H9 (cell line): ENCODE measurements around the gene DYNC2LI1. TPM values are rescaled to one million over a fixed set of nuclear protein-coding genes. Genes with fewer than 3 reads are reported as not detected.

ENCODE experiments used
- DNase-seq: peaks from one replicate; pipeline ENCODE4 v3.0.0-alpha.2; 2017
- H2AFZ ChIP-seq: one replicate; pipeline ENCODE4 v1.6.1; 2013; ENCODE audit warnings: mild to moderate bottlenecking, low read length, control low read depth, moderate library complexity
- H2AK5ac ChIP-seq: 2 replicates; pipeline ENCODE4 v1.6.1; 2013; ENCODE audit warnings: low read length, control low read depth, mixed read lengths; ENCODE audit not compliant: insufficient read length
- H2BK120ac ChIP-seq: one replicate; pipeline ENCODE4 v1.6.1; 2013; ENCODE audit warnings: low read depth, mild to moderate bottlenecking, low read length, control low read depth, inconsistent platforms; ENCODE audit not compliant: poor library complexity, severe bottlenecking
- H2BK12ac ChIP-seq: 2 replicates; pipeline ENCODE4 v1.6.1; 2013; ENCODE audit warnings: low read length, control low read depth, mixed read lengths, low read depth; ENCODE audit not compliant: insufficient read length
- H2BK15ac ChIP-seq: 2 replicates; pipeline ENCODE4 v1.6.1; 2013; ENCODE audit warnings: low read depth, low read length, control low read depth
- H2BK20ac ChIP-seq: one replicate; pipeline ENCODE4 v1.6.1; 2013; ENCODE audit warnings: low read depth, mild to moderate bottlenecking, low read length, control low read depth, inconsistent platforms; ENCODE audit not compliant: poor library complexity, severe bottlenecking
- H2BK5ac ChIP-seq: 2 replicates; pipeline ENCODE4 v1.6.1; 2013; ENCODE audit warnings: low read length, control low read depth, mixed read lengths; ENCODE audit not compliant: insufficient read length
- H3K14ac ChIP-seq: 2 replicates; pipeline ENCODE4 v1.6.1; 2013; ENCODE audit warnings: low read length, control low read depth; ENCODE audit not compliant: insufficient read depth
- H3K18ac ChIP-seq: 2 replicates; pipeline ENCODE4 v1.6.1; 2013; ENCODE audit warnings: low read depth, mild to moderate bottlenecking, mixed read lengths, low read length, control low read depth; ENCODE audit not compliant: insufficient read length
- H3K23ac ChIP-seq: 2 replicates; pipeline ENCODE4 v1.6.1; 2013; ENCODE audit warnings: low read length, control low read depth, mixed read lengths, low read depth; ENCODE audit not compliant: insufficient read length
- H3K23me2 ChIP-seq: 2 replicates; pipeline ENCODE4 v1.6.1; 2013; ENCODE audit warnings: low read depth, mild to moderate bottlenecking, mixed read lengths, low read length, control low read depth; ENCODE audit not compliant: insufficient read length, poor library complexity, severe bottlenecking
- H3K27ac ChIP-seq: 2 replicates; pipeline ENCODE4 v1.5.1; 2013; ENCODE audit warnings: low read length, control low read depth, mixed read lengths, low read depth; ENCODE audit not compliant: insufficient read length
- H3K27me3 ChIP-seq: 2 replicates; pipeline ENCODE4 v1.6.1; 2013; ENCODE audit warnings: low read length, control low read depth, inconsistent platforms; ENCODE audit not compliant: insufficient read depth
- H3K4ac ChIP-seq: 2 replicates; pipeline ENCODE4 v1.6.1; 2013; ENCODE audit warnings: low read depth, mild to moderate bottlenecking, control low read depth, inconsistent platforms, low read length, moderate library complexity
- H3K4me1 ChIP-seq: 2 replicates; pipeline ENCODE4 v1.6.1; 2013; ENCODE audit warnings: low read length, control low read depth, inconsistent platforms; ENCODE audit not compliant: insufficient read depth
- H3K4me2 ChIP-seq: 2 replicates; pipeline ENCODE4 v1.6.1; 2013; ENCODE audit warnings: low read length, control low read depth, mixed read lengths; ENCODE audit not compliant: insufficient read length, insufficient read depth
- H3K56ac ChIP-seq: 2 replicates; pipeline ENCODE4 v1.6.1; 2013; ENCODE audit warnings: low read depth, mild to moderate bottlenecking, mixed read lengths, low read length, control low read depth; ENCODE audit not compliant: insufficient read length
- H3K79me1 ChIP-seq: 2 replicates; pipeline ENCODE4 v1.6.1; 2013; ENCODE audit warnings: low read depth, mild to moderate bottlenecking, moderate library complexity, low read length, control low read depth, inconsistent platforms; ENCODE audit not compliant: insufficient read depth, poor library complexity, severe bottlenecking
- H3K79me2 ChIP-seq: 2 replicates; pipeline ENCODE4 v1.6.1; 2013; ENCODE audit warnings: low read length, control low read depth, inconsistent platforms; ENCODE audit not compliant: insufficient read depth
- H3K9ac ChIP-seq: 2 replicates; pipeline ENCODE4 v1.6.1; 2013; ENCODE audit warnings: low read length, control low read depth, mixed read lengths; ENCODE audit not compliant: insufficient read length; ENCODE audit errors: extremely low read depth
- H3K9me3 ChIP-seq: one replicate; pipeline ENCODE4 v1.6.1; 2013; ENCODE audit warnings: low read depth, low read length, inconsistent platforms; ENCODE audit not compliant: control insufficient read depth
- H3T11ph ChIP-seq: one replicate; pipeline ENCODE4 v1.6.1; 2013; ENCODE audit warnings: mild to moderate bottlenecking, low read length, control low read depth, inconsistent platforms
- H4K20me1 ChIP-seq: one replicate; pipeline ENCODE4 v1.6.1; 2013; ENCODE audit not compliant: control insufficient read depth, insufficient read length, insufficient read depth
- H4K5ac ChIP-seq: 2 replicates; pipeline ENCODE4 v1.6.1; 2013; ENCODE audit warnings: low read depth, mild to moderate bottlenecking, mixed read lengths, low read length, control low read depth; ENCODE audit not compliant: insufficient read length
- H4K8ac ChIP-seq: replicated peaks from 2 replicates; pipeline ENCODE4 v1.6.1; 2013; ENCODE audit warnings: low read length, control low read depth, mixed read lengths, low read depth; ENCODE audit not compliant: insufficient read length
- H4K91ac ChIP-seq: 2 replicates; pipeline ENCODE4 v1.6.1; 2013; ENCODE audit warnings: low read depth, mild to moderate bottlenecking, moderate library complexity, mixed read lengths, low read length, control low read depth; ENCODE audit not compliant: insufficient read length
- H3K27ac Mint-ChIP-seq, 3 experiments: 2 replicates in 2 of 3; 3 replicates in 1 of 3; pipeline ENCODE4 v1.8.0; 2020 to 2021; ENCODE audit warnings: mixed read lengths in 3 of 3, mild to moderate bottlenecking in 1 of 3, moderate library complexity in 1 of 3
- H3K27me3 Mint-ChIP-seq: 2 replicates; pipeline ENCODE4 v1.8.0; 2021; ENCODE audit warnings: low read depth, mild to moderate bottlenecking, moderate library complexity, mixed read lengths
- H3K36me3 Mint-ChIP-seq, 3 experiments: 2 replicates in 2 of 3; 3 replicates in 1 of 3; pipeline ENCODE4 v1.8.0; 2020 to 2021; ENCODE audit warnings: low read depth in 3 of 3, mixed read lengths in 3 of 3; ENCODE audit not compliant: insufficient read depth in 1 of 3
- H3K4me1 Mint-ChIP-seq, 2 experiments: 2 replicates each; pipeline ENCODE4 v1.8.0; 2020; ENCODE audit warnings: mixed read lengths in 2 of 2
- H3K4me3 Mint-ChIP-seq, 2 experiments: 2 replicates in 1 of 2; 3 replicates in 1 of 2; pipeline ENCODE4 v1.8.0; 2020 to 2021; ENCODE audit warnings: mild to moderate bottlenecking in 2 of 2, mixed read lengths in 2 of 2, moderate library complexity in 1 of 2
- H3K9me3 Mint-ChIP-seq, 2 experiments: 2 replicates in 1 of 2; 3 replicates in 1 of 2; pipeline ENCODE4 v1.8.0; 2020; ENCODE audit warnings: mild to moderate bottlenecking in 2 of 2, mixed read lengths in 2 of 2, moderate library complexity in 1 of 2
- WGBS: extraction: QIAGEN DNeasy Blood & Tissue Kit; methylation state at CpG from one replicate; pipeline ENCODE4 v1.1.7; 2013; ENCODE audit warnings: missing lambda C conversion rate, low lambda C conversion rate, mixed read lengths; ENCODE audit not compliant: insufficient read length; ENCODE audit errors: extremely low coverage; 5-methylcytosine and 5-hydroxymethylcytosine counted together
- total RNA-seq: library from RNA; stranded (reverse); gene quantifications from 2 replicates; pipeline ENCODE4 v1.2.1, GENCODE V29; 2021
- TF ChIP-seq, protein P1 (sequence below): fragments of 200-600 bp; sonication (generic); conservative IDR thresholded peaks from 3 replicates; pipeline ENCODE4 v1.8.0; 2021; ENCODE audit warnings: antibody characterized with exemption, mild to moderate bottlenecking

The DYNC2LI1 gene
- total RNA-seq, 1 experiment from 2014 or later = 8.5 TPM

DNA sequence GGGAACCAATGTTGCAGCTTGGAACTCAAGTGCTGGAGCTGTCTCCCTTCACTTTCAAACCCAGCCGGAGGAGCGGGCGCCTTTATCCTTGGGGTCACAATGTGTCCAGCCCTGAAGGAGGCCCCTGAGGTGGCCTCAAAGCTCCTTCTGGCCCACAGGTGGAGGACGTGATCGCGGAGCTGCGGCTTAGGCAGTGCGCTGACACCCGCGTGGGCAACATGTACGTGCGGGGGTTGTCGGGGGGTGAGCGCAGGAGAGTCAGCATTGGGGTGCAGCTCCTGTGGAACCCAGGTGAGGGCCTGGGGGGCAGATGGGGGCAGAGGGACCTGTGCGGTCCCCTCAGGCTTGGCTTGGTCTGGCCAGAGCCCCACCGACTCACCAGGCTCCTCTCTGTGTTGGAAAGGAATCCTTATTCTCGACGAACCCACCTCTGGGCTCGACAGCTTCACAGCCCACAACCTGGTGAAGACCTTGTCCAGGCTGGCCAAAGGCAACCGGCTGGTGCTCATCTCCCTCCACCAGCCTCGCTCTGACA is 78.4 kb downstream of the DYNC2LI1 start:
- H3K4ac ChIP-seq = no peak overlapping the region
- H3K27me3 ChIP-seq = no peaks in the 10 kb centered on the region; the same call in 1 of the 2 replicates
- WGBS = no CpG with 5 or more reads among the region's 21 CpGs
- H3K79me2 ChIP-seq = no peaks in the 10 kb centered on the region
- H4K20me1 ChIP-seq = no peaks in the 10 kb centered on the region
- no peak overlapping the region for H2BK12ac ChIP-seq
- no peak overlapping the region for H4K8ac ChIP-seq
- TF ChIP-seq, protein P1, sequence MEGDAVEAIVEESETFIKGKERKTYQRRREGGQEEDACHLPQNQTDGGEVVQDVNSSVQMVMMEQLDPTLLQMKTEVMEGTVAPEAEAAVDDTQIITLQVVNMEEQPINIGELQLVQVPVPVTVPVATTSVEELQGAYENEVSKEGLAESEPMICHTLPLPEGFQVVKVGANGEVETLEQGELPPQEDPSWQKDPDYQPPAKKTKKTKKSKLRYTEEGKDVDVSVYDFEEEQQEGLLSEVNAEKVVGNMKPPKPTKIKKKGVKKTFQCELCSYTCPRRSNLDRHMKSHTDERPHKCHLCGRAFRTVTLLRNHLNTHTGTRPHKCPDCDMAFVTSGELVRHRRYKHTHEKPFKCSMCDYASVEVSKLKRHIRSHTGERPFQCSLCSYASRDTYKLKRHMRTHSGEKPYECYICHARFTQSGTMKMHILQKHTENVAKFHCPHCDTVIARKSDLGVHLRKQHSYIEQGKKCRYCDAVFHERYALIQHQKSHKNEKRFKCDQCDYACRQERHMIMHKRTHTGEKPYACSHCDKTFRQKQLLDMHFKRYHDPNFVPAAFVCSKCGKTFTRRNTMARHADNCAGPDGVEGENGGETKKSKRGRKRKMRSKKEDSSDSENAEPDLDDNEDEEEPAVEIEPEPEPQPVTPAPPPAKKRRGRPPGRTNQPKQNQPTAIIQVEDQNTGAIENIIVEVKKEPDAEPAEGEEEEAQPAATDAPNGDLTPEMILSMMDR = no peak
- no peak for DNase-seq
- H3K79me1 ChIP-seq = no peaks in the 10 kb centered on the region
- Mint-ChIP-seq H3K27me3 (peaks cover 19% of the 10 kb centered on the region), H3K4me3 (no peak overlapping the region), H3K9me3 (no peaks in the 10 kb centered on the region), H3K27ac (no peak overlapping the region; a peak in 1 of 7 replicates), H3K4me1 (no peaks in the 10 kb centered on the region), H3K36me3 (no peaks in the 10 kb centered on the region; a peak in 1 of 7 replicates)
- H2BK5ac ChIP-seq = no peak overlapping the region
- H3K4me1 ChIP-seq = no peaks in the 10 kb centered on the region
- H3K27ac ChIP-seq = no peak overlapping the region
- no peak overlapping the region for H2BK15ac ChIP-seq
- H3K18ac ChIP-seq = no peak overlapping the region
- H2BK20ac ChIP-seq = no peak overlapping the region
- no peak overlapping the region for H3T11ph ChIP-seq
- no peak overlapping the region for H2AFZ ChIP-seq
- no peak overlapping the region for H2BK120ac ChIP-seq
- H4K5ac ChIP-seq = no peak overlapping the region
- H3K4me2 ChIP-seq = no peak overlapping the region
- H3K14ac ChIP-seq = no peak overlapping the region
- no peak overlapping the region for H2AK5ac ChIP-seq
- H3K23ac ChIP-seq = no peak overlapping the region
- no peaks in the 10 kb centered on the region for H3K23me2 ChIP-seq
- no peaks in the 10 kb centered on the region for H3K9me3 ChIP-seq
- no peak overlapping the region for H3K9ac ChIP-seq
- H4K91ac ChIP-seq = no peak overlapping the region
- H3K56ac ChIP-seq = no peak overlapping the region
